Colonic mucosa (tissue), 4 donors: ENCODE measurements around the gene GARNL3. TPM values are rescaled to one million over a fixed set of nuclear protein-coding genes. Genes with fewer than 3 reads are reported as not detected.

Experiments used
- DNase-seq: peaks from one replicate; pipeline ENCODE4 v3.0.0-alpha.2; 2020
- H3K27ac ChIP-seq: fragments of 200-600 bp; one replicate; pipeline ENCODE4 v1.8.0; 2021
- H3K27me3 ChIP-seq: fragments of 200-600 bp; one replicate; pipeline ENCODE4 v1.8.0; 2021
- H3K36me3 ChIP-seq: fragments of 200-600 bp; one replicate; pipeline ENCODE4 v1.8.0; 2021
- H3K4me1 ChIP-seq: fragments of 200-600 bp; one replicate; pipeline ENCODE4 v1.8.0; 2021; ENCODE audit warnings: mild to moderate bottlenecking
- H3K4me3 ChIP-seq: fragments of 200-600 bp; one replicate; pipeline ENCODE4 v1.8.0; 2021
- H3K9ac ChIP-seq, 2 donors: one replicate each; pipeline ENCODE4 v1.7.0; 2013; ENCODE audit warnings: control low read depth in 2 of 2, low read depth in 2 of 2, low read length in 2 of 2
- H3K9me3 ChIP-seq: fragments of 200-600 bp; one replicate; pipeline ENCODE4 v1.8.0; 2021
- intact Hi-C: fragments of 100-400 bp; cut with DNase I; formaldehyde crosslinking; loops from one replicate; pipeline ENCODE4 v1.14.1; 2022
- total RNA-seq, 2 donors: library from RNA; stranded (reverse); fragmentation: NEBNext Ultra II Directional in 1 of 2; extraction: Animal tissue kit (Norgen Biotek cat#: 25700) in 1 of 2; gene quantifications; one replicate each; pipeline ENCODE4 v1.2.1, GENCODE V29; 2021
- TF ChIP-seq, protein P1 (sequence below): fragments of 200-600 bp; IDR thresholded peaks from one replicate; pipeline ENCODE4 v1.8.0; 2022; ENCODE audit warnings: antibody characterized with exemption, mild to moderate bottlenecking
- donor health status: healthy.
- donor health status: DM: no; HTN: no; CAD: no.
- donor health status: DM: no; HTN: no; CAD: no.

The GARNL3 gene
- total RNA-seq, 2 donors from 2014 or later, result 4.1 to 5.1 TPM

GRCh38 chr9:127396253-127396807 is 131.8 kb downstream of the GARNL3 start:
- H3K4me1 ChIP-seq, result peaks cover 4% of the 10 kb centered on the region
- H3K36me3 ChIP-seq, result no peaks in the 10 kb centered on the region
- DNase-seq, result no peak
- H3K9me3 ChIP-seq, result no peaks in the 10 kb centered on the region
- intact Hi-C loops, result loop anchor here (5.0 to 10.0 kb wide), 3 partner anchors 51 to 182 kb away; no protein-coding TSS in a partner anchor
- no peaks in the 10 kb centered on the region for H3K27me3 ChIP-seq
- peak overlapping the region; percentile 58 for H3K4me3 ChIP-seq
- TF ChIP-seq, protein P1, sequence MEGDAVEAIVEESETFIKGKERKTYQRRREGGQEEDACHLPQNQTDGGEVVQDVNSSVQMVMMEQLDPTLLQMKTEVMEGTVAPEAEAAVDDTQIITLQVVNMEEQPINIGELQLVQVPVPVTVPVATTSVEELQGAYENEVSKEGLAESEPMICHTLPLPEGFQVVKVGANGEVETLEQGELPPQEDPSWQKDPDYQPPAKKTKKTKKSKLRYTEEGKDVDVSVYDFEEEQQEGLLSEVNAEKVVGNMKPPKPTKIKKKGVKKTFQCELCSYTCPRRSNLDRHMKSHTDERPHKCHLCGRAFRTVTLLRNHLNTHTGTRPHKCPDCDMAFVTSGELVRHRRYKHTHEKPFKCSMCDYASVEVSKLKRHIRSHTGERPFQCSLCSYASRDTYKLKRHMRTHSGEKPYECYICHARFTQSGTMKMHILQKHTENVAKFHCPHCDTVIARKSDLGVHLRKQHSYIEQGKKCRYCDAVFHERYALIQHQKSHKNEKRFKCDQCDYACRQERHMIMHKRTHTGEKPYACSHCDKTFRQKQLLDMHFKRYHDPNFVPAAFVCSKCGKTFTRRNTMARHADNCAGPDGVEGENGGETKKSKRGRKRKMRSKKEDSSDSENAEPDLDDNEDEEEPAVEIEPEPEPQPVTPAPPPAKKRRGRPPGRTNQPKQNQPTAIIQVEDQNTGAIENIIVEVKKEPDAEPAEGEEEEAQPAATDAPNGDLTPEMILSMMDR, result no peak
- peak overlapping the region; percentile 56 to 70 for H3K9ac ChIP-seq
- H3K27ac ChIP-seq, result no peak overlapping the region

- peak; percentile 99 for DNase-seq
- H3K4me3 ChIP-seq, result peak within 1 kb of the TSS; percentile 66
- no peaks in the 10 kb centered on the region for H3K27me3 ChIP-seq
- peaks cover 4% of the 10 kb centered on the region for H3K4me1 ChIP-seq
- no peaks in the 10 kb centered on the region for H3K36me3 ChIP-seq
- H3K9ac ChIP-seq, result peak within 1 kb of the TSS; percentile 56 to 74
- H3K27ac ChIP-seq, result peak within 1 kb of the TSS; percentile 79
- no peaks in the 10 kb centered on the region for H3K9me3 ChIP-seq
- intact Hi-C loops, result loop anchor here (5.0 to 10.0 kb wide), 3 partner anchors 50 to 182 kb away; no protein-coding TSS in a partner anchor
- TF ChIP-seq, protein P1, result peak; percentile 11
Measured at GRCh38 chr9:127396808-127397645, 132.5 kb downstream of the GARNL3 start, which contains the start of gene SLC2A8. Gene SLC2A8 (plus strand): TSS chr9:127397169. CDS start chr9:127397231, 62 bp downstream.

- no peaks in the 10 kb centered on the region for H3K9me3 ChIP-seq
- peak; percentile 53 for DNase-seq
- H3K9ac ChIP-seq, result peak overlapping the region; percentile 53 to 74
- intact Hi-C loops, result loop anchor here (5.0 to 10.0 kb wide), 3 partner anchors 50 to 183 kb away; no protein-coding TSS in a partner anchor
- H3K4me3 ChIP-seq, result peak overlapping the region; percentile 66
- peak overlapping the region; percentile 79 for H3K27ac ChIP-seq
- H3K4me1 ChIP-seq, result peaks cover 4% of the 10 kb centered on the region
- TF ChIP-seq, protein P1, result peak; percentile 36
- no peaks in the 10 kb centered on the region for H3K36me3 ChIP-seq
- no peaks in the 10 kb centered on the region for H3K27me3 ChIP-seq
Measured at GRCh38 chr9:127397646-127398274, 133.2 kb downstream of the GARNL3 start.

DNA sequence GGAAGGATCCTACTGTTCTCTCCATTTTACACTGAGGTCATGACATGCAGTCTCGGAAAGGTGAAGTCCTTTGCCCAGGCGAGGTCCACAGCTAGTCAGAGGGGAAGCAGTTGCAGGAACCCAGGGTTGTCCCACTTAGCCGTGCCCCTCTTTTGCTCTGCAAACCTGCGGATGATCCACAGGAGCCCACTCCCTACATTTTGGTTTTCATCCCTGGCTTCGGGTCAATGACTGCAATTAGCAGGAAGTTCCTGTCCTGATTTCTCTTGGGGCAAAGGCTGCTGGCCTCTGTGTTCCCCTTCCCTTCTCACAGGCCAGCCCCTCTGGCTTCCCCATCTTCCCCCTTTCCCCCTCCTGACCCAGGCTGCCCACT is 133.7 kb downstream of the GARNL3 start:
- Histone ChIP-seq H3K9ac (peak overlapping the region; percentile 53 to 74), H3K27ac (no peak overlapping the region), H3K4me3 (peak overlapping the region; percentile 66), H3K4me1 (peaks cover 4% of the 10 kb centered on the region), H3K27me3 (no peaks in the 10 kb centered on the region), H3K36me3 (no peaks in the 10 kb centered on the region), H3K9me3 (no peaks in the 10 kb centered on the region)
- no peak for DNase-seq
- TF ChIP-seq, protein P1, result no peak
- intact Hi-C loops, result loop anchor here (5.0 to 10.0 kb wide), 3 partner anchors 49 to 183 kb away; no protein-coding TSS in a partner anchor

DNA sequence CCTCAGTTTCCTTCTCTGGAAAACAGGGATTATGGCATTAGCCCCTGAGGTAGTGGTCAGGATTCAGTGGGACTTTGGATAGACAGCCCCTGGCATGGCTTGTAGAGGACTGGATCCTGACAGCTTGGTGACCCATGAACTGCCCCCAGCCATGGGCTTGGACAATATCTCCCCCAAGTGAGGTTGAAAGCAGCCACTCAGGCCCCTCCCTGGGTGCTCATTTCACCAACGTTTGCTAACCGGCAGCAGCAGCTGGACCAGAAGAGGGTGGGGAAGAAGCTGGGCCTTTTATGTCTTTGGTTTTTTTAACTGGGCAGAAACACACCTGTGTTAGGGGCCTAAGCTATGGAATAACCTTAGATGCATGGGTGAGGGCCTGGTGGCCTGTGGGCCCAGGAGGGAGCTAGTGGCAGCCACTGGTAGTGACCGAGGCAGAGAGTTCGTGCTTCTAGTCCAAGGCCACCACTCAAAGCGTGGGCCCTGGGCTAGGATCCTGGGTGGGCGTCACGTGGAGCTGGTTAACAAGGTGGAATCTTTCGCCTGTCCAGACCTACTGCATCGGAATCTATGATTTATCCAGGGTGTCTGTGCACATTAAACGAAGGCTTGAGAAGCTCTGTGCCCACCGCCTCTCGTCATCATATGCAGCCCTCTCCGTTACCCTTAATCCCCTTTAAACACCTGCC is 134.3 kb downstream of the GARNL3 start:
- DNase-seq, result no peak
- peaks cover 4% of the 10 kb centered on the region for H3K4me1 ChIP-seq

More for the DNA sequence above, 134.3 kb downstream of the GARNL3 start:
- Histone ChIP-seq H3K4me3 (no peak overlapping the region), H3K9me3 (no peaks in the 10 kb centered on the region), H3K27ac (no peak overlapping the region), H3K27me3 (no peaks in the 10 kb centered on the region), H3K9ac (peak overlapping the region; percentile 53 to 74), H3K36me3 (no peaks in the 10 kb centered on the region)
- intact Hi-C loops, result loop anchor here (5.0 to 10.0 kb wide), 3 partner anchors 48 to 184 kb away; no protein-coding TSS in a partner anchor
- TF ChIP-seq, protein P1, result no peak
